Urothelium cell line (cell line): ENCODE data around the gene FHOD3.

Source experiments
- DNase-seq: peaks from one replicate; pipeline ENCODE4 v3.0.0; 2011; ENCODE audit warnings: low spot score, mixed read lengths
- FAIRE-seq: peaks from 2 replicates; lab custom pipeline; 2011; peaks lifted over from hg19 to GRCh38; lab: Jason Lieb, UNC

Gene FHOD3

DNA sequence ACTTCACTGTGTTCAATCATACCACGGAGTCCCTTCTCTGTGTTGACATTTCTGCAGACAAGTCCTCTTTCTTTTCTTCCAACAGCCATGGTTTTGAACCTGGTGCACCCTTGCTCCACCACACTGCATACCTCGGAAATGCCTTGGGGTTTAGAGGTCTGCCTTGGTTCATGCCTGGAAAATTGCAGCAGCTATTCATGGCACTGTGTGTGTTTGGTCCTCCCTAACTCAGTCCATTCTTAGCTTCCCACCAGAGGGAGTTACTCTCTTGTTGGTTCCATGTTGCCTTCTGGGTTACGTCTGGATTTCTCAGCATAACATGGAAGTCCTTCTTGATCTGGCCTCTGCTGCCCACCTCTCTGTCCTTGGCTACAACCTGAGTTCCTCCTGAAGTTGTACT lies 206.0 kb downstream of the FHOD3 start:
- FAIRE-seq (no peak), DNase-seq (no peak)

DNA sequence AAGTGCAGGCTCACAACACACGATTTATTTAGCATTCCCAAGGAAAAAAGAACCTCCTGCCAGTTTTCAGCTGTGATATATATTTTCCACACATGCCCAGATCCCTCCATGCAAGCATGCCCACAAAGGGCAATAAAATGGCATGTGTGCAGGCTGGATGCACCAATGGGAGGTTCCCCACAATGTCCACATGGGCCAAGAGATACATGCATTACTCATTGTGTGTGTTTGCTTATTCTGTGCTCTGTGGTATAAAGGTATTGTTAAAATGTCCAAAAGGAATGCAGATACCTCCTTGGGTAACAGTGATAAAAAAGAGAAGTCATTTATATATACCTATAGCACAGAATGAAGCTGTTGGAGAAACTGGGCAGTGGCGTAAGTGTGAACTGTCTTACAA lies 207.4 kb downstream of the FHOD3 start:
- no peak for FAIRE-seq

DNA sequence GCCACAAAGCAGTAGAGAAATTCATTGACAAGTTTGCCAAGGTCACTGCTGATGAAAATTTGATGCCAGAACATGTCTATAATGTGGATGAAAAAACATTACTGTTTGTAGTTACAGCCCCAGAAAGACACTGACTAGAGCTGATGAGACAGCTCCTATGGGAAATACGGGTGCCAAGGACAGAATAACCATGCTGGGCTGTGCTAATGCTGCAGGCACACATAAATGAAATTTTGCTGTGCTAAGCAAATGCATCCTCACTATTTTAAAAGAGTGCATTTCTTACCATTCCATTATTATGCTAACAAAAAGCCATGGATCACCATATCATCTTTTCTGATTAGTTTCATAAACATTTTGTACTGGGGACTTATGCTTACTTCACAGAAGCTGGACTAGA lies 208.2 kb downstream of the FHOD3 start:
- no peak for FAIRE-seq

More for the DNA sequence above, 207.4 kb downstream of the FHOD3 start:
- no peak for DNase-seq

DNA sequence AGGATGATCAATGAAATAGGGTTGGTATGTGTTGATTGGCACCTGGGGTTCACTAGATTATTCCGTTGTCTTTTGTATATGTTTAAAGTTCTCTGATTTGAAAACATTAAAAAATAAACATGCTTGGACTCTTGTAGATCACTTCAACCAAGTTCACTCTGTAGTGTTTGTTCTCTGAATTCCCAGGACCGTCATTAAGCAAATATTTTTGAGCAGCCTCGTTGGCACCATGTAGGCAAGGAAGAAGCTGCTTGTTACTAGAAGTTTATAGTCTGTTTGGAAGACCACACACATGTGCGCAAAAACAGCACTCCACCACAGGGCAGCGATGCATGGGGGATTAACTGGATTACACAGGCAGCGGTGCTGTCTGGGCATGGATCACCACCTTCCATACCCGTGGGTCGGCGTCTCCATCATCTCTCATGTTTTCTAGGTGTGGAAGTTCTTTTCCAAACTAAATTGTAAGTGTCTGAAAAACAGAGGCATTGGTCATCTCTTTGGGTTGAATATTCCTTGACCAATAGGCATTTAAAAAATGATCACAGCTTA lies 212.2 kb downstream of the FHOD3 start:
- DNase-seq (no peak), FAIRE-seq (no peak)

More for the DNA sequence above, 208.2 kb downstream of the FHOD3 start:
- no peak for DNase-seq

DNA sequence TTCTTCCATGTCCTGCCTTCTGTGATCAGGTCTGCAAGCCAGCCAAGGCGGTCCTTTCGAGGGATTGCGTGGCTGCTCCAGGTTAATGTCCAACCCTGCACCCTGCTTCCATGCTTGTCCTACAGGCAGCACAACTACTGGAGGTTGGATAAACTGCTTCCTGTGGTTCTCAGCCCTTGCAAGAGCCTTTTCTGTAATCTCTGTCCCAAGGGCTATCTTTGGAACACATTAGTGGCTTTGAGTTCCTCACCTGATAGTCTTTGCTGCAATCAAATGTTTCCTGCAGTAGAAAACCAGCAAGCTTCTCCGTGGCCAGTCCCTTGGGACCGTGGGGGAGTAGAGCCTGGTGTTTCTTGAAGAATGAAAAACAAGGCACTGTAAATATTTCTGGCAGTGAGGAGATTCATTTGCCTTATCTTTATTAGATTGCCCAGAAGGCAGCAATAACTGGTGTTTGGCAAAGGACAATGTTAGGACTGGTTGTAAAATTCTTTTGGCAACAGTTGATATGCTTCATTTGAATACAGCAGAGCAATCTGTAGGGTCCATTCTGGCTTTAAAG lies 214.4 kb downstream of the FHOD3 start:
- no peak for DNase-seq
- FAIRE-seq = no peak

DNA sequence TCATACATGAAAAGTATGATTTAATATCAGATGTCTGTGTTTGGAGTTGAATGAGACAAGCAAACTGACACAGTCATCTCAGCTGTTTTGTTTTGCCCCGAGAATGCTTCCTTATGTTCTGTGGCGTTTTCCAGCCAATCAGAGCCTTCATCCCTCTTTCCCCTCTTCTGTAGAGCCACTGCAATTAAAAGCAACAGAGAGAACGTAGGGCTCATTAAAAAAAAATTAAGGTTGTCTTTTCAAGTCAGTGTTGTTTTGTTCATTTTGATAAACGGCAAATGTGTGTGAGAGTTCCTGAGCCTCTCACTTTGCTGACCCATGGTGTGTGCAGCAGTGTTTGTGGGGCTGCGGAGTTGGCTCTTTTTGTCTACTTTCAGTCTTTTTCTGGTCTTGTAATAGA lies 216.0 kb downstream of the FHOD3 start:
- no peak for DNase-seq

DNA sequence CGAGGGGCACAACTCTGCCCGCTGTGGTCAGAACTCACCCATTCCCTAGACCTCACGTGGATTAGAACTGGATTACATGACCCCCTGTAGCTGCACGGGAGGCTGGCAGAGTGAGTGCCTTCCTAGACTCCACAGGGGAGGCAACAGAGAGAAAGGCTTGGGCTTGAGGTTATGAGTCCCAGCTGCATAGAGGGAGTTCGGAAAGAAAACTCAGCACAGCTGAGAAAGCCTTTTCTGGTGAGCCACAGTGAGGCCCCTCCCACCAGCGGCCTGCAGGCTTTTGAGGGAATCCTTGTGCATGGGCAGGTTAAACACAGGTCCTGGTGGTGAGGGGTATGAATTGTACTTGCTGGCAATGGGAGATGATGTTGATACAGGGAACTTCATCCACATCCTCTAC lies 217.3 kb downstream of the FHOD3 start:
- no peak for DNase-seq
- FAIRE-seq = no peak

More for the DNA sequence above, 216.0 kb downstream of the FHOD3 start:
- no peak for FAIRE-seq

DNA sequence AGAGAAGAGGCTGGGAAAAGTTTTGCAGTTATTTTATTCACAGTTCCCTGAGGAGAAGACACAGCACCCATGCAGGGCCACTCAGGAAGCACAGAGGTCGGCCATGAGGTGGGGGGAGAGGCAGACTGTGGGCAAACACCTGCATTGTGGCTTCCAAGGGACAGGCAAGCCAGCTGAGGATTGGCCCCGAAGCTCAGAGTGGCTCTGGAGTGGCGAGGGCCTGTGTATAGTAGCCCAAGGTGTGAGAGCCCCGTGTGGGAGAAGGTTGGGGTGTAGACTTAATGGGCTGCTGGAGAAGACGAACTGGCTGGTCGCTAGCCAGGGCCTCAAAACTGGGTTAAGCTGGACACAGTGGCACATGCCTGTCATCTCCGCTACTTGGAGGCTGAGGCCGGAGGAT lies 218.7 kb downstream of the FHOD3 start:
- FAIRE-seq (no peak), DNase-seq (no peak)

DNA sequence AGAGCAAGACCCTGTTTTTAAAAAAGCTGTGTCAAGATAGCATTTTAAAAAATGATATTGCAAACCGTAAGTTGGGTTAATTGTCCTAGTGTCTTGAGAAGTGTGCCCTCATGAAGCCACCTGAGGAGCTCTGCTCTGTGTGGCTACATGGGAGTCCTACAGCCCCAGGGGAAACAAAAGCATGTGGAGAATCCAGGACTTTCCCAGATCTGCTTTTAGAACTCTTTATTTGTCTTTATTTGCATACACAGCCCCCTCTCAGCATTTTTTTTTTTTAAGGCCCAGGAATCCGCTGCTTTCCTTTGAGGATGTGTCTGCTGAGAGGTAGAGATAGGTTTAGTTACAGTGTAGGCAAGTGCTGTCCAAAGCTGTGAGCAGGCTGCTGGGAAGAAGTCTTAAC lies 219.2 kb downstream of the FHOD3 start:
- FAIRE-seq (no peak), DNase-seq (no peak)

DNA sequence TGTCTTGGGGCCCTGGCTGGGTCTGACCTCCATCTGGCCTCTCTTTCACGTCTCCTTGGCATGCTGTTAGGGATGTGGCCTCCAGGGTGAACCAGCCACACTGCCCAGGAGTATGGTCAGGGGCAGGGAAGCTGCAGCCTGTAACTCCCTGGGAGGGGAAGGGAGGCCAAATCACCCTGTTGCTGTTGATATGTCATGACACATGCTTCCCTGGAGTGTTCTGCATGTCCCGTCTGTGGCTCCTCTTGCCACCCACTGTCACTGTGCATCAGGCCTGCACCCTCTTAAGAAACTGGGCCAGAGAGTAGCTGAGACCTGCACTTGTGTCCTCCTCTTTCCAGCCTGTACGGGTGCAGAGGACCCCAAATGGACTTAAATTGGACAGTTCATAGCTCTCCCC lies 221.3 kb downstream of the FHOD3 start:
- DNase-seq (no peak), FAIRE-seq (no peak)

DNA sequence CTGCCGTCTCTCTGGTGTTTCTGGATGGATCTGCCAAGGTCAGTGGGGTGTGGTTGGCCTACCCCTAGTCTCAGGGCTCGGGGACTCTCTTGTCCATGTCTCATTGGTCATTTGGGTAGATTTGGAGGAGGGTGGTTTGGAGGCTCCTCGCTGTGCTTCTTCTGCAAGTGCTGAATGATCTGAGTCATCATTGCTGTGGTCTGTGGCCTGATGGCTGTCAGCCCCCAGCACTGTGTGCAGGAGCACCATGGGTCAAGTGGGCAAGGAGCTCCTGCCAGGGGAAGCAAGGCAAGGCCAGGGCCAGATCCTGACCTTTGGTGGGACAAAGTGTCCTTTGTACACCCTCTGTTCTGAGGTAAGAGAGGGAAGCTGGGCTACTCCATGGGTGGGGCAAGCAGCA lies 221.8 kb downstream of the FHOD3 start:
- no peak for DNase-seq
- FAIRE-seq = no peak

DNA sequence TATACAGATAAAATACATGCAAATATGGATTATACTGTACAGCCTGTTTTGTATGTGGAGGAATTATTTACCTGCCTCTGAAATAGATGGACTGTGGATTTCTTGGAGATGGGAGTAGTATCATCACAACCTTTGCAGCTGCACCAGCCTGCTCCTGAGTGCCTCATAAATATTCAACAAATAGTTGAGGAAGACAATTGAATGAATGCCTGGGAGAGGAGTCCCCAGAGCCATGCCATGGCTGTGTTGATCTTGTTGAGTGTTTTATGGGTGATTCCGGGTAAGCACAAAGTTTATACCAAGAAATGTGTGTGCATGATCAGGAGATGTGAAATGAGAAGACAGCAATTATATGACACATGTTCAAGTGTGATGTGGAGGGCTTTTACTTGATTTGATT lies 225.0 kb downstream of the FHOD3 start:
- DNase-seq = no peak
- FAIRE-seq = no peak

DNA sequence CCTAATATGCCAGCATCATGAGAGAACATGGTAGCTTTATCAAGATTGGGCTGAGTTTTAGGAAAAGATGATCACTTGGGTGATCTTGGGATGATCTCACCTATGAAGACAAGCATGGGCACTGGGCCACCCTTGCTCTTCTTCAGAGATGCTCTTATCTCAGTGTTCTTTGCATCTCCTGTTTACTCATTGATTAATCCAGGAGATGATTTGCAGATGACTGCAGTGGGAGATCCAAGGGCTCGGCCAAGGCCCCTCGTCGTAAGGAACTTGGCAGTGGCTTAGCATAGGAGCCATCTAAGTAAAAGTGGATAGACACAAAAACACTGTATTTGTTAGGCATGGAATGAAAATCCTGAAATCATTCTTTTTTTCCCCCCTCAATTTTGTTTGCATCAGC lies 228.4 kb downstream of the FHOD3 start:
- FAIRE-seq (no peak), DNase-seq (no peak)

DNA sequence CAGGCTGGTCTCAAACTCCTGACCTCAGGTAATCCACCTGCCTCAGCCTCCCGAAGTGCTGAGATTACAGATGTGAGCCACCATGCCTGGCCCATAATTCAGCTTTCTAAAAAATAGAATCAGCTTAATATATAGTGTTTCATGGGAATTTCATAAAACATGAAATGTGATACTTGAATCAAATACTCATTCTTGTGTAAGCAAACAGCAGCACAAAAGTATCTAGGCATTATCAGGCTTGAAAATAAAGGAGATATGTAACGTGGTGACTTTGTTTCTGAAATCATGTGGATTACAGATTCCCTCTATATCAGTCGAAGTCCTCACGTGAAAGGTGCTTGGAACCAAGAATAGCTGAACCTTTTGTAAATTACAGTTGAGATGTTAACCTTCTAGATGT lies 229.1 kb downstream of the FHOD3 start:
- FAIRE-seq = no peak
- no peak for DNase-seq

DNA sequence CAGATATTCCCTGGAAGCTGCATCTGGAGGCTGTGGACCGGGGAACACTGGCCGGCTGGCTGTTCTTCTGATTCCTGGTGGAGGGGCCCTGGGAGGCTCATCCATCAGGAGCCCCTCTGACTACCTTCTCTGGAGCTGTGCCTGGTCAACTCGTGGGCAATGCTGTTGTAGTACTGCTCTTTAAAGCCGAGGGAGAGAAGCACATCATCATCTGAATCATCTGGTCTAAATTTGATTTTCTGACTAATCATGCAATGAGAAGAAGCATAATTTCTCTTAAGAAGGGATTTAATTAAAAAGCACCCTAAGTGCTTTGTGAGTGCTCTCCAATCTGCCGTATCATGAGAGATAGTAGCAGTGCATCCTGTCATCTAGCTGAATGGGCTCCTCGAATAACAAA lies 229.5 kb downstream of the FHOD3 start:
- FAIRE-seq (no peak), DNase-seq (no peak)

DNA sequence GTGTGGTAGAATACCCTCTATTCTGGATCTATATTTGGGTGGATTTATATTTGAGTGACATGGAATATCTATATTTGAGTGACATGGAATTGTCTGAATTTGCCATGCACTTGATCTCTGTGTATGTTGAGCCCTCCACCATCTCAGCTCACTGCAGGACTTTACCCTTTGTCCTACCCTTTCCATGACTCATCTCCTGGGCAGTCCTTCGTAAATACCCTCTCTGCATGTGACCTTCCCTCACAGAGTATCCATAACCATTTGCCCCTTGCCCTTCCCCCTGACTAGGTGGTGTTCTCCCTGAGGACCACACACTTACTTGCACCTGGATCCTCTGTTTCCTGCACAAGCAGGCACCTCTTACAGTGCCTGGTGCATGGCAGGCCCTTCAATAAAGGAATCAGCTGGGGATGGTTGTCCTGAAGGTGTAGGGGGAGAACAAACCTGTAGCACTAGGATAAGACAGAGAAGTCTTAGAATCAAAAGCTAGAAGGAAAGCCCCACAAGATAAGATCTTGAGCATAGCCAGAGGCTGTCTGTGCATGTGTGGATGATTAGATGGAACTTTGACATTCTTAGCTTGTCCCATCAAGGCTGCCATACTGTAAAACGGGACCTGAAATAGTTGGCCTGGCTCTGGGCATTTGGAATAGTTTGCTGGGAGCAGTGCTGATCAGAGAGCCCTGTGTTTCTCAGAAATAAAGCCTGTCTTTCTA lies 230.4 kb downstream of the FHOD3 start:
- FAIRE-seq (no peak), DNase-seq (no peak)

DNA sequence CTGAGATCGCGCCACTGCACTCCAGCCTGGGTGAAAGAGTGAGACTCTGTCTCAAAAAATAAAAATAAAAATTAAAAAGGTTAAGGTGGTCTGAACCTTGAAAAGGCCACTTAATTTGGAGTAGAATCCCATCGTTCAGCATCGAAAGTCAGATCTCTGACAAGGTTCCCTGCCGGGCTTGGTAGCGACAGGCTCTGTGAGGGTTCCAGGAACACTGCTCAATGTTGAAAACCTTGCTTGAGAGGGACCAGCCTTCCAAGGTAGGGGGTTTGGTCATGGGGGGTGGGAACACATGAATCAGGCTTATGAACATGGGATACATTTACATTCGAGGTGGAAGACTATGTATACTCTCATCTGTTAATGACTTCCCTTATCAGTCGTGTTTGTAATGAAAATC lies 232.2 kb downstream of the FHOD3 start:
- no peak for FAIRE-seq
- DNase-seq = no peak

DNA sequence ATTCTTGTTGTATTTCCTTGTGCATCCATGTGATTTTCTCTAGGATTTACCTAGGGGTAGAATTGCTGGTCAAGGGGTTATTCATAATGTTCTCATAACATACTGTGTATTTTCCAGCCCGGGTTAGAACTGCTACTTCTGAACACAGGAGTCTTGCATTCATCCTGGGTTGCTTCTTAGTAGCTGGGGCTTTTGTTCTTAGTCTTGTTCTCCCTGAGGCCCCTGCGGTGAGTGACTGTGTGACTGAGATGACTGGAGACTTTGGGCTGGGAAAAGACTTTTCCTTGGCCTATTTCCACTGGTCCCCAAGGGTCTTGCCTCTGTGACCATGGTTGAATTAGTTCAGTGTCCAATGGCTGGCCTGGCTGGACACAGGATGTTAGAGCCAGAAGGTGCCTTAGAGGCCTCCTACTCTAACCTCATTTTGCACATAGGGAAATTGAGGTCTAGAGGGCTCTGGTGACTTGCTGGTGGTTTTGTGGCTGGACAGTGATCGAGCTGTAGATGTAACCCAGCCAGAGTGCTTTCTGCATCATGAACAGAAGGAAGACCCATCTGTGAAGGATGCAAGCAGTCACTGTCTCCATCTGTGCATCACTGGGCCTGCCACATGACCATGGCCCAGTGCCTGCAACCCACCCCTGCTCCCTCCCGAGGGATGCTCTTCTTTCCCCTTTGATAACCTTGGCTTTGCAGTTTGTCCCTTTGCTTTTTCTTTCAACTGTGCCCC lies 233.3 kb downstream of the FHOD3 start:
- FAIRE-seq = no peak
- DNase-seq = no peak

DNA sequence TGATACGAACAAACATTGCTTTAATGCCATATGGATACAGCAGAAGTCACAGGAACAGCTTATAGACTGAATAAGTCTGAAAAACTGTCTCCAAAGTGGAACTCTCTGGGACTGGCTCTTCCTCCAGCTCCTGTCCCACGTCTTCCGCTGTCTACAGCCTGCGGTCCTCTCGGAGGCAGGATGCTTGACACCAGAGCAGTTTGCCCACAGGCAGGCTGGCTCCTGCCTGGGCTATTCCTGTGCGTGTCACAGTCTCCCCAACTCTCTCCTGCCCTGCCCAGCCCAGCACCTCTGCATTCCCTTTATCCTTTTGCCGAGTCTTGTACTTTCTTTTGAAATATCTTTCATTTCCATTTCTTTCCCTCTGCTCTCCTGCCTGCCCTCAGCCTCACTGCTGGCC lies 234.1 kb downstream of the FHOD3 start:
- DNase-seq (no peak), FAIRE-seq (no peak)

DNA sequence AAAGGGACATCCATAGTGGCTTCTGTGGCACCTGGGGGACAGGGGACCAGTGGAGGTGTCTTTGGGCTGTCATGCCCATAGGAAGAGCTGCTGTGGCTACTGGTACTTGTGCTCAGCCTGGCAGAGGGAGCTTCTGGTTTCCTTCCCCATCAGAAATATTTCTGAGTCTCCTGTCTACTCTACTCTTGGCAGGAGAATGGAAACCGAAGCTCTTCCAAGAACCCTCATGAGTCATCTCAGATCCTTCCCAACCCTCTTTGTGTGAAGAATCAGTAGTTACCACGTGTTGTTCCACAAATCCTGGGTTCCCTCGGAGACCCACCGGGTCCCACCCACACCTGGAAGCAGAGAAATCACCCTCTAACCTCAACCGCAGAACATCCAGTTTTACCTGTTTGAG lies 234.9 kb downstream of the FHOD3 start:
- no peak for FAIRE-seq
- no peak for DNase-seq

DNA sequence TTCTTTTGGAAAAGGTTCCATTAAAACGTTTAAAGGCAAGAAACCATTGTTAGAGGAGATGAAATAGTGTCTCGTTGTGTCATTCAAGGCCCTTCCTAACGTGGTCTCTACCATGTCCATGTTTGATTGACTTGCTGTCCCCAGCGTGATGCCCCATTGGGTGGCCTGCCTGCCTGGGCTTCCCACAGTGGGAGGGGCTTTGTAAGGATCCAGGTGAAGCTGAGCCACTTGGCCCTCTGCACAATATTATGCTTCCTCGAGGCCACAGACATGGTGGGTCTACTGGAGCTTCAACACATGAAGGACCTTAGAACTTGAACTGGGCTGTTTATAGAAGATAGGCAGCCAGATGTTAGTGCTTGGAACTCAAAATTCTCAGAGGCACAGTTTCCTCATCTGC lies 235.3 kb downstream of the FHOD3 start:
- DNase-seq (no peak), FAIRE-seq (no peak)
